LNCAP (cell line): Measurements from ENCODE around the gene PKN2.
A peak's percentile ranks its signal among the peaks of the same experiment; 100 is the strongest.

Source experiments
- TF ChIP-seq, protein P1 (sequence below): fragments of 450-650 bp; IDR thresholded peaks from 2 replicates; pipeline ENCODE4 v1.5.1; 2017; ENCODE audit warnings: mild to moderate bottlenecking

PKN2 gene

DNA sequence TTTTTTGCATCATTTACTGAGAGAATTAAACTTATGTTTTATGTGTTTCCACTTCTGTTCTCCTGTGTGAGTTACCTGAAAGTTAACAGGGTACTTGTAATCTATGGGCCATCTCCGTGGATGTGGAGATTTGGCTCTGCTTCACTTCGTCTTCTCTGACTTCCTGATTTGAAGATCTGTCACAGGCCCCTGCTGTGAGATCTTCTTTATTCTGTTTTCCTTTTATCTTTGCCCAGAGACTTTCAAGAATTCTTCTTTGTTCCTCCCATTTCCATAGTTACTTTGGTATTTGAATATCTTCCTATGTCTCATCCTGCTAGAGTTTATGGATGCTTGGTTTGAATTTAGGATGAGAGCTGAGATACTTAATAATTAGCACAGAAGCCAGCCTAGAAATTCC, 35.4 kb upstream of the PKN2 start:
- TF ChIP-seq, protein P1, sequence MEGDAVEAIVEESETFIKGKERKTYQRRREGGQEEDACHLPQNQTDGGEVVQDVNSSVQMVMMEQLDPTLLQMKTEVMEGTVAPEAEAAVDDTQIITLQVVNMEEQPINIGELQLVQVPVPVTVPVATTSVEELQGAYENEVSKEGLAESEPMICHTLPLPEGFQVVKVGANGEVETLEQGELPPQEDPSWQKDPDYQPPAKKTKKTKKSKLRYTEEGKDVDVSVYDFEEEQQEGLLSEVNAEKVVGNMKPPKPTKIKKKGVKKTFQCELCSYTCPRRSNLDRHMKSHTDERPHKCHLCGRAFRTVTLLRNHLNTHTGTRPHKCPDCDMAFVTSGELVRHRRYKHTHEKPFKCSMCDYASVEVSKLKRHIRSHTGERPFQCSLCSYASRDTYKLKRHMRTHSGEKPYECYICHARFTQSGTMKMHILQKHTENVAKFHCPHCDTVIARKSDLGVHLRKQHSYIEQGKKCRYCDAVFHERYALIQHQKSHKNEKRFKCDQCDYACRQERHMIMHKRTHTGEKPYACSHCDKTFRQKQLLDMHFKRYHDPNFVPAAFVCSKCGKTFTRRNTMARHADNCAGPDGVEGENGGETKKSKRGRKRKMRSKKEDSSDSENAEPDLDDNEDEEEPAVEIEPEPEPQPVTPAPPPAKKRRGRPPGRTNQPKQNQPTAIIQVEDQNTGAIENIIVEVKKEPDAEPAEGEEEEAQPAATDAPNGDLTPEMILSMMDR, result no peak

DNA sequence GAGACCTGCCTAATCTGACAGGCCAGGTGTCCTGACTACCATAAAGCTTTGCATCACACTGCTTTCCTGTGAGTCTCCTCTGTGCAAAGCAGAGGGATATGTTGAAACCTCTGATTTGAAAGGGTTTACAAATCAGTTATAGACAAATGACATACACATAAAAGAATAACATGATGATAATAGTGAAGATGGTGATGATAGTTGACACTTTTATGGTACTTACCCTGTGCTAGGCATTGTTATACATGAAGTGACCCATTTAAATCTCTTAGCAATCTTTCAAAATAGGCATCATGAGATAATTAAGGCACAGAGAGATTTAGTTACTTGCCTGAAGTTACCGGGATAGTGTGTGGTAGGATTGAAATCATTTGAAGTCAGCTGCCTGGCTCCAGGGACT, 34.1 kb upstream of the PKN2 start:
- TF ChIP-seq, protein P1, result no peak

DNA sequence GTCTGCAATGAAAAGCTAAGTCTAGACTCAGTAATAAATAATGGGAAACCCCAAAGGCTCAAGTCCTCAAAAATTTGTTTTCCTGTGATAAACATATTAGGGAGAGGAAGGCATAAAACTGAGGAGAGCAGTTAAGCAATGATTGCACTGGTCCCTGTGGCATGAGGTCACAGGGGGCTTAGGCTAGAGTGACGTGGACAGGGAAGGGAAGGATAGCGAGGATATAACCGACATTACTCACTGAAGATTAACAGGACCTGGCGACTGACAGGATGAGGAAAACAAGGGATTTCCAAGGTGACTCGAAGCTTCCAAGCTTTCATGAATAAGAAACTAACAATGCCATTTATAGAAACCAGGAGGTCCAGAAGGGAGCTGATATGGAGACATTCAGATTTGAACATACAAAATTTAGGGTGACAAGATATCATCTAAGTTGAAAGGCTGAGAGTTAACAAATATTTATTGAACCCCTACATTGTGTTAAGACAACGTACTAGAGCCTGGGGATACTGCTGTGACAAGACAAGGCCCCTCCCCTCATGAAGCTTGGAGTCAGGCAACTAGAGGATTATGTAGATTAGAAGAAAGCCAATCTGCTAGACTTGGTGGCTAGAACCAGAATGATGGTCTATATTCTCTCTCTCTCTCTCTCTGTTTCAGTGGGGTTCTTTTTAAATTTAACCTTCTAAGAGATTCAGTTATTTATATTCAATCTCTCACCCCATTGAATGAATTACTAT, 33.2 kb upstream of the PKN2 start:
- TF ChIP-seq, protein P1, result no peak

DNA sequence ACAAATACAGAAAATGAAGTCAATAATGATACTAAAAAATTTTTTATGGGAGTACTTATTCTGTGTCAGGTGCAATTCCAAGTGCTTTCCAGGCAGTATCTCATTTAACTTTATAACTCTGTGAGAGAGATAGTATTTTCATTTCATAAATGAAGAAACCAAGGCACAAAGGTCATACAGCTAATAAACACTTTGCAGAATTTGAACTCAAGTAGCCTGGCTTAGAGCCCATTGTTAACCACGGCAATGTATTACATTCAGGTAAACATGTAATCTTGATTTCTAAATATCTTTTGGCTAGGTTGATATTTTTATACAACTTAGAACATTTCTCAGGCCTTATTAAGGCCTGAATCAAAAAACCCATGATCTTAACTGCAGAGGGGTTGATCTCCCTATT, 28.9 kb upstream of the PKN2 start:
- TF ChIP-seq, protein P1, result no peak

DNA sequence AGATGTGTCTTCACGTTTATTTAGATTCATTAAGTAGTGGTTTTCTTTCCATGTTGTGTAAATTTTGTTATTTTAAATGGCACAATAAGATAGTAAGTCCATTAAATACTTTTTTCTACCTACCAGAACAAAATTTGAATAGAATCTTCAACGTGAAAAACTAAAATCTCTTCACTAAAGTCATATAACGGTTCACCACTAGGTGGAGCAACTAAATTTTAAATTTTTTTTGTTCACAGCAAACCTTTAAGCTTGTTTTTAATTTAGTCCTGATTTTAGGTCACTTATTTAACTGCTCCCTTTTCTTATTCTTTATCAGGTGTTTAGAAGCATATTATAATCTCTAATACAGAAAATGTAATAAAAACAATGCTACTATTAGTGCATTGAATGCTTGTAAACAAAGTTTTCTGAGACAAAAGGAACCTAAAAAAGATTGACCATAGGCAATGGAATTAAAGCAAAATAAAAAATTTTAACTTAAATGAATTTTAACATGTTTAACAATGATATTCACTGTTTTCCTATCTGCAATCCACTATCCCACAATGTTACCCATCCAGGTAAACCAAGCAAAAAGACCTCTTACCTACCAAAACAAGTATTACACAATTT, 28.3 kb upstream of the PKN2 start:
- TF ChIP-seq, protein P1, result peak; percentile 62

DNA sequence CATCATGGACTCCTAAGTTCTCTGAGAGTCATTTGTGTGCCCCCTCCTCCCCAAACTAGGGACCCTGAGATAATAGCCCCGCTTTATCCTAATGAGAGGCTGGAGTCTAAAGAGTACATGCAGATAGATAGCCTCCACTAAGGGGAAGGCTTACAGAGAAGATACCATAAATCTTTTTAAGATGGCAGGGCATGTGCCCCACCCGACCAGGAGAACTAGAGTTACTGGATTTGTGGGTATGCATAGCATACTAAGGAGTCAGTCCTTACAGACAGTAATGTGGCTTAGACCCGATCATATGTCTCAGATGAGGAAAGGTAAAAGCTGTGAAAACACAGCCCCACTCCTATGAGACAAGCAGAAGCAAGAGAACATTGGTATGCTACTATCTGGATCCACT, 25.7 kb upstream of the PKN2 start:
- TF ChIP-seq, protein P1, result no peak

DNA sequence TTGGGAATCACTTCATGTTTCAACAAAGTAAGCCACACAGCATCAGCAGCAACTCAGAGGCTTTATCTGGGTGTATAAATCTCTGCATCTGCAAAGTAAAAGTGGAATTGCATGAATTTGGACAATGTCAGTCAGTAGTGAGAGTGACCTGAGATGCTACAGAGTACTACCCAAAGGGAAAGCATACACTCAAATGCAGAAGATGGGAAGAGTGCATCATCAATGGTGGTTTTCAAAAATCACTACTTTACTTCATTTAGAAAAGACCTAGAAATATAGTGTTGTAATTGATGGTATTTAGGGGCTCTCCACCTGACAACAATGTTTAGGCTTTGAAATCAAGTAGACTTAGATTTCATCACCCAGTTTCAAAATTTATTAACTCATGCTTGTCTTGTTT, 24.5 kb upstream of the PKN2 start:
- TF ChIP-seq, protein P1, result no peak
